Activated CD4-positive, alpha-beta T cell treated with anti-CD3 and anti-CD28 coated beads for 36 hours (primary cell): ENCODE results near the gene CCT5. TPM values are rescaled to one million over a fixed set of nuclear protein-coding genes. Genes with fewer than 3 reads are reported as not detected.

Experiments used
- ATAC-seq: fragments of 200-7000 bp; cut with Tn5 transposase; one replicate; pipeline ENCODE4 v1.10.0; 2021; ENCODE audit warnings: mild to moderate bottlenecking, moderate library complexity
- CTCF ChIA-PET: fragments of 350-600 bp; sonication (Branson Sonifier 250); formaldehyde crosslinking; loops from one replicate; lab custom pipeline; 2021; ENCODE audit warnings: antibody characterized with exemption; lab: Charles Lee
- POLR2A ChIA-PET: fragments of 350-600 bp; sonication (Branson Sonifier 250); formaldehyde crosslinking; loops from one replicate; lab custom pipeline; 2021; ENCODE audit warnings: antibody characterized with exemption, inconsistent platforms; lab: Charles Lee
- DNase-seq: peaks from one replicate; pipeline ENCODE4 v3.0.0-alpha.2; 2020
- H3K27ac Mint-ChIP-seq: one replicate; pipeline ENCODE4 v1.8.0; 2021; ENCODE audit warnings: mixed read lengths
- H3K27me3 Mint-ChIP-seq: one replicate; pipeline ENCODE4 v1.8.0; 2021; ENCODE audit warnings: mixed read lengths
- H3K36me3 Mint-ChIP-seq: one replicate; pipeline ENCODE4 v1.8.0; 2021; ENCODE audit warnings: low read depth, mixed read lengths
- H3K4me1 Mint-ChIP-seq: one replicate; pipeline ENCODE4 v1.8.0; 2021; ENCODE audit warnings: mixed read lengths
- H3K4me3 Mint-ChIP-seq: one replicate; pipeline ENCODE4 v1.8.0; 2021; ENCODE audit warnings: mild to moderate bottlenecking, moderate library complexity, mixed read lengths
- H3K9me3 Mint-ChIP-seq: one replicate; pipeline ENCODE4 v1.8.0; 2021; ENCODE audit warnings: low read depth, mixed read lengths
- intact Hi-C, 2 experiments: fragments of 100-400 bp; cut with DNase I in 1 of 2; cut with micrococcal nuclease in 1 of 2; formaldehyde crosslinking; loops; one replicate each; pipeline versions ENCODE4 v1.14.2 to v1.15.1; 2022 to 2024; cut with DNase I, micrococcal nuclease
- total RNA-seq, 2 experiments: library from RNA; stranded (reverse); gene quantifications; one replicate each; pipeline ENCODE4 v1.2.3, GENCODE V29; 2021

CCT5 gene
- total RNA-seq, 2 experiments from 2014 or later = 347 to 461 TPM

DNA sequence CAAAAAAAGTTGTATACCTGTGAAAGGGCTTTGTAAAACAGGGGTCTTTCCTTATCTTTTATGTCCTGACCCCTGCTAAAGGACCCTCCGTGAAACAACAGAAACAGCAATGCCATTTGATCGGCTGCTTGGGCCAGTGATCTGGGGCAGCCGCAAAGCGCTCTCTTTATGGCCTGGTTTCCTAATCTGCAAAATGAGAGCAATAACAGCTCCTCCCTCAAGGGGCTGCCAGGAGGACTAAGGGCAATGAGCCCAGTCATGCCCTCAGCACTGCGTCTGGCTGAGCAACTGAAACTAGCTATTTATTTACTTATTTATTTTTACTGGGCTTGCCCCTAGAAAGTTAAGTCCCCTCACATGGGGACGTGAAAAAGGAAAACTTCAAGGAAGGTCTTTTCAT lies 39.3 kb downstream of the CCT5 start:
- no peak overlapping the region for H3K27ac Mint-ChIP-seq
- DNase-seq (no peak), ATAC-seq (no peak)
- no peaks in the 10 kb centered on the region for H3K9me3 Mint-ChIP-seq
- H3K4me1 Mint-ChIP-seq = peaks cover 7% of the 10 kb centered on the region
- peaks cover 7% of the 10 kb centered on the region for H3K27me3 Mint-ChIP-seq
- H3K4me3 Mint-ChIP-seq = no peak overlapping the region
- H3K36me3 Mint-ChIP-seq = no peaks in the 10 kb centered on the region
- ChIA-PET POLR2A (no interaction called here), CTCF (interaction anchor here (1.3 kb wide), 1 partner anchor 41 kb away, joined by 4 read pairs; no protein-coding TSS in a partner anchor)
- intact Hi-C loops = no loop called here

DNA sequence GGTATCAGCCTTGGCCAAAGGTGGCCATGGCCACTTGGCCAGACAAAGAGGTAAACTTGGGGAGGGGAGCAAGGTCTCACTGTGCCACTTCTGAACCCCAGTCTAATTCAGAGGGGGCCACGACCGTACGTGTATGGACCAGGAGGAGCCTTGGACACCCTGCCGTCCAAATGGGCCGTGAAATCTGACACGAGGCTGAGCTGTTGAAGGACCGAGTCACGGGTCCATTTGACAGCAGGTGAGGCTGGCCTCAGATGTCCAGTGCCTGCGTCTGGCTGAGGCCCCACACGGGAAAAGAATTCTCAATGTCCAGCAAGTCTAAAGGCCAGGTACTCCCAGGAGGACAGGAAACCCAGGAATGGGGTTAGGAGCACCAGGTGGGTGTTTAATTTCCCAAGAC lies 39.9 kb downstream of the CCT5 start:
- intact Hi-C loops = no loop called here

DNA sequence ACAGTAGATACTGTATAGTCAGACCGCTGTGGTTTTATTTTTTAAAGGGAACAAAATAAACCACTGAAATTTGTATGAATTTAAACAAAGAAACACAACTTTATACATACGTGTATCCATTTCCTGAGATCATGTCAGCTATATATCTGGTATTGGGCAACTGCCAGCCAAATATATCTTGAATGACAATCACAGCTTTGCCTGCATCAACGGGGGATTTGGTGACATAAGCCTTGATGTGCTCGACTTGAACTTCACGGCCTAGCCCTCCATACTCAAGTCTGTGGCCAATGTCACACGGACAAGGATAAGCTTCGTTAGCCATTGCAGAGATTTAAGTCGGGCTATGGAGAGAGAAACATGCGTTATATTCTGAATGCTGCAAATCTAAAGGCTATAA lies 40.4 kb downstream of the CCT5 start:
- Mint-ChIP-seq H3K9me3 (no peaks in the 10 kb centered on the region), H3K27ac (no peak overlapping the region), H3K36me3 (no peaks in the 10 kb centered on the region), H3K4me1 (peaks cover 5% of the 10 kb centered on the region), H3K27me3 (peaks cover 9% of the 10 kb centered on the region), H3K4me3 (no peak overlapping the region)
- DNase-seq (no peak), ATAC-seq (no peak)
- intact Hi-C loops = no loop called here
- POLR2A ChIA-PET = no interaction called here
- CTCF ChIA-PET = interaction anchor here (1.3 kb wide), 1 partner anchor 39 kb away, joined by 4 read pairs; no protein-coding TSS in a partner anchor

More for the DNA sequence above, 39.9 kb downstream of the CCT5 start:
- CTCF ChIA-PET = interaction anchor here (1.3 kb wide), 1 partner anchor 40 kb away, joined by 4 read pairs; no protein-coding TSS in a partner anchor
- POLR2A ChIA-PET = no interaction called here
- Mint-ChIP-seq H3K27me3 (peaks cover 9% of the 10 kb centered on the region), H3K4me1 (peaks cover 5% of the 10 kb centered on the region), H3K27ac (no peak overlapping the region), H3K36me3 (no peaks in the 10 kb centered on the region), H3K4me3 (no peak overlapping the region), H3K9me3 (no peaks in the 10 kb centered on the region)
- ATAC-seq (no peak), DNase-seq (no peak)

DNA sequence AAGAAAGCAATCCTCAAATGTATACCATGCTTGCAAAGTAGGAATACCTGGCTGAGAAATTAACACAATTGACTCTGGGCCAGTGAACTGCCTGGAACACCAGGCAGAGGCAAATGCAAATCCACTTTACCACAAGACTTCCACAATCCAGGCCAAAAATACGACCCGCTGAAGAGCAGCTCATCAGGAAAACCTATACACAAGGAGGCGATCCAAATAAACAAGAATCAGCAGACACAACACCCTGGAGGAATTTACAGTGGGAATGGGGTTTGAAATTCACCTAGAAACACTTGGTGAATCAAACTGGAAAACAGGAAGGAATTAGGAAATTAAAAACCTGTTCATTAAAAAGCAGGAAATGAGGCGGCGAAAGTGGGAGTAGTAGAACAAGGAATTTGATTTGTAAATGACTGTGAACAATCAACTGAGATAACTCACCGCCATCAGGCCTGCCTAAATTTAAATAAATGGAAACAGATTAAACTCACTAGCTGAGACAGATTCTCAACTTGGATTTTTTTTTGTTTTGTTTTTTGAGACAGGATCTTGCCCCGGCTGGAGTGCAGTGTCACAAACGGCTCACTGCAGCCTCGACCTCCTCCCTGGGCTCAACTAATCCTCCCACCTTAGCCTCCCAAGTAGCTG lies 41.7 kb downstream of the CCT5 start:
- Mint-ChIP-seq H3K4me3 (no peak overlapping the region), H3K4me1 (peaks cover 5% of the 10 kb centered on the region), H3K9me3 (no peaks in the 10 kb centered on the region), H3K36me3 (no peaks in the 10 kb centered on the region), H3K27me3 (peaks cover 9% of the 10 kb centered on the region), H3K27ac (no peak overlapping the region)
- DNase-seq (no peak), ATAC-seq (no peak)
- ChIA-PET CTCF (interaction anchor here (0.6 to 0.8 kb wide), 2 partner anchors 13 to 73 kb away, joined by 3 to 4 read pairs; no protein-coding TSS in a partner anchor), POLR2A (no interaction called here)
- intact Hi-C loops = no loop called here

DNA sequence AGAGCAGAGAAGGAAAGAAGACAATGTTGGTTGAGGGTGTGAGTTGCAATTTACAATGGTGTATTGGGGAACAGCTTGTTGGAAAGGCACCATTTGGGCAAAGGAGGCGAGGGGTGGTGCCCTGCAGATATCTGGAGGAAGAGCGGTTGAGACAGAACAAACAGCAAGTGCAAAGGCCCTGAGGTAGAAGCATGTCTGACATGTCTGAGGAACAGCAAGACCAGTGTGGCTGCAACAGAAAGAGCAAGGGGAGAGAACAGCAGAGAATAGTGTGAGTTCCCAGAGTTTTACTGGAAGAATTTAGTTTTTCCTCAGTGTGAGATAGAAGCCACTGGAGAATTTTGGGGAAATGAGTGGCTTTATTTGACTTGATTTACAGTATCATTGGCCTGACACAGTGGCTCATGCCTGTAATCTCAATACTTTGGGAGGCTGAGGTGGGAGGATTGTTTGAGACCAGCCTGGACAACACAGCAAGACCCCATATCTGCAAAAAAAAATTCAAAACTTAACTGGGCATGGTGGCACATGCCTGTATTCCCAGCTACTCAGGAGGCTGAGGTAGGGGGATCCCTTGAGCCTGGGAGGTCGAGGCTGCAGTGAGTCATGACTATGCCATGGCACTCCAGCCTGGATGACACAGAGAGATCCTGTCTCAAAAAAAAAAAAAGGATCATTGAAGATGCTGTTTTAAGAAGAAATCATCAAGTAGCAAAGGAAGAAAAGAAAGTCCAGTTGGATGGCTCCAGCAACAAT lies 44.0 kb downstream of the CCT5 start:
- Mint-ChIP-seq H3K27ac (no peak overlapping the region), H3K36me3 (no peaks in the 10 kb centered on the region), H3K9me3 (no peaks in the 10 kb centered on the region), H3K27me3 (peaks cover 9% of the 10 kb centered on the region), H3K4me3 (no peak overlapping the region), H3K4me1 (no peaks in the 10 kb centered on the region)
- intact Hi-C loops = no loop called here
- ChIA-PET CTCF (interaction anchor here (0.6 to 1.7 kb wide), 2 partner anchors 10 to 130 kb away, joined by 3 to 8 read pairs; no protein-coding TSS in a partner anchor), POLR2A (no interaction called here)
- no peak for ATAC-seq
- DNase-seq = no peak

DNA sequence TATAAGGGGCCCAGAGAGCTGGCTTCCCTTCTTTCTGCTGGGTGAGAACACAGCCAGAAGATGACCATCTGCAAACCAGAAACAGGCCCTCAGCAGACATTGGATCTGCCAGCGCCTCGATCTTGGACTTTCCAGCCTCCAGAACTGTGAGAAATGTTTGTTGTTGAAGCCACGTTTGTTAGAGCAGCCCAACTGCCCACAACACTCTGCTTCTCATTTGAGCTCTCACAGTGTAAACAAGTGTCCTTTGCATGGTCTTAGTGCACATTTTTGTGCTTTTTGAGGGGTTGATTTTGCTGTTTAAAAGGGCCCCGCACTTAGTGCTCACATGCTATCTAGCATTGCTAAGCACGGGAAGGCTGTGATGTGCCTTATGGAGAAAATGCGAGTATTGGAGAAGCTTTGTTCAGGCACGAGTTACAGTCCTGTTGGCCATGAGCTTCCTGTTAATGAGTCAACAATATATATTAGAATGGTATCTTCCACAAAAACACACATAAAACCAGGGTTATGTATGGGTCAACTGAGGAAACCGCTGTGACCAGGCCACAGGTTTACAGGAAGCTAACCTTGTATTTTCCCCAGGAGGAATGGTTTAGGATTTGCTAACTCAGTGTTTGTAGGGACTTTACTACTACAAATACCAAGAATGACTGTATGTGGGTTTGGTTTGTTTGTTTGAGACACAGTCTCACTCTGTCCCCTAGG lies 45.7 kb downstream of the CCT5 start:
- Mint-ChIP-seq H3K4me3 (no peak overlapping the region), H3K36me3 (no peaks in the 10 kb centered on the region), H3K4me1 (no peaks in the 10 kb centered on the region), H3K27me3 (peaks cover 9% of the 10 kb centered on the region), H3K27ac (no peak overlapping the region), H3K9me3 (no peaks in the 10 kb centered on the region)
- no peak for ATAC-seq
- intact Hi-C loops = no loop called here
- no peak for DNase-seq
- ChIA-PET POLR2A (no interaction called here), CTCF (interaction anchor here (1.7 kb wide), 1 partner anchor 12 kb away, joined by 8 read pairs; no protein-coding TSS in a partner anchor)

DNA sequence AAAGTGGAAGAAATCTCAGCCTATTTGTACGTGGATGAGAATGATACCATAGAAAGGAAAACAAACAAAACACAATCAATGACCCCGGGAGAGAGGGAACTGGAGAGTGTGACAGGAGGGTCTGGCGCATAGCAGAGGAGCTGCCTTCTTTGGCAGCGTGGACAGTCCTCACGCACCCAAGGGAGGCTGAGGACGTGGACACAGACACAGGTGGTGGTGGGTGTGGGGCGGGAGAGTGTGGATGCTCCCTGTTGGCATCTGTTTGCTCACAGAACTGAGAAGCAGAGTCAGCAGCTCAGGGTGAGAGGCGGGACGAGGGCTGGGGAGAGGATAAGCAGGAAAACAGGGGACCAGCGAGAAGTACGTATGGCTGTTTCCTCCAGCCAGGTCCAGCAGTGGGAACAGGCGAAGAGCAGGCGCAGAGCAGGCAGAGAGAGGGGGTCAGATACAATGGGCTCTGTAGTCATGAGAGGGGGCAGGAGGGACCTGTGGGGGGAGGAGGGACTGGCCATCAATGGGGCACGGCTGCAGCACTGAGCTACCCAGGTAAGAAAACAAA lies 47.6 kb downstream of the CCT5 start:
- CTCF ChIA-PET = interaction anchor here (0.5 to 1.1 kb wide), 2 partner anchors 15 to 35 kb away, joined by 3 read pairs; no protein-coding TSS in a partner anchor
- POLR2A ChIA-PET = no interaction called here
- DNase-seq = no peak
- Mint-ChIP-seq H3K4me3 (no peak overlapping the region), H3K9me3 (no peaks in the 10 kb centered on the region), H3K4me1 (no peaks in the 10 kb centered on the region), H3K36me3 (no peaks in the 10 kb centered on the region), H3K27me3 (peaks cover 9% of the 10 kb centered on the region), H3K27ac (no peak overlapping the region)
- no peak for ATAC-seq
- intact Hi-C loops = no loop called here

DNA sequence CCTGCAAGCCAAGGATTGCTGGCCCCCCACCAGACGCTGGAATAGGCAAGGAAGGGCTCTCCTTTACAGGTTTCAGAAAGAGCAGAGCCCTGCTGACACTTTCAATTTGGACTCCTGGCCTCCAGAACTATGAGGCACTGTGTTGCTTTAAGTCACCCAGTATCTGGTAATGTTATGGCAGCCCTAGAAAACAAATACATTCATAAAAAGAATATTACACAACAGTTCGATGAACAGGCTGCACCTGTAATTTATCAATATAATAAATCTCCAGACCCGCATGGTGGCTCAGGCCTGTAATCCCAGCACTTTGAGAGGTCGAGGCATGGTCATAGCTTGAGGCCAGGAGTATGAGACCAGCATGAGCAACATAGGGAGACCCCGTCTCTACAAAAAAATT lies 50.2 kb downstream of the CCT5 start:
- ATAC-seq = no peak
- intact Hi-C loops = no loop called here
- H3K27me3 Mint-ChIP-seq = peaks cover 4% of the 10 kb centered on the region
- no peaks in the 10 kb centered on the region for H3K4me1 Mint-ChIP-seq
- no peak overlapping the region for H3K27ac Mint-ChIP-seq
- no peak for DNase-seq
- CTCF ChIA-PET = no interaction called here
- POLR2A ChIA-PET = no interaction called here
- no peaks in the 10 kb centered on the region for H3K36me3 Mint-ChIP-seq
- no peak overlapping the region for H3K4me3 Mint-ChIP-seq
- no peaks in the 10 kb centered on the region for H3K9me3 Mint-ChIP-seq

DNA sequence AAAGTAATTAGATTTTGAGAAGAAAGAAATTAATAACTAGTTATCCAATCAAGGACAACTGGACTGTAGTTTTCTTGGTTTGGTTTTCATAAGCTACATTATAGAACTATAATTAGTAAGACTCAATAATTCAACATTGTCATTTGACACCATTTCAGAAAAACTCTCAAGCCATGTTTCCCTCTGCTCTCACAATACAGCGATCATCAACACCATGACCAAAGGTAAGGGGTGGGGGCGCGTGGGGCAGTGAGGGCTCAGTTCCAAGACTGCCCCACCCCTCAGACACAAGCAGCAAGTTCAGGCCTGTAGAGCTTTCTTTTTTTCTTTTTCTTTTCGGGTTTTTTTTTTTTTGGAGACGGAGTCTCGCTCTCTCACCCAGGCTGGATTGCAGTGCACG lies 51.2 kb downstream of the CCT5 start:
- Mint-ChIP-seq H3K4me3 (no peak overlapping the region), H3K36me3 (no peaks in the 10 kb centered on the region), H3K4me1 (no peaks in the 10 kb centered on the region), H3K9me3 (no peaks in the 10 kb centered on the region), H3K27ac (no peak overlapping the region), H3K27me3 (peaks cover 8% of the 10 kb centered on the region)
- intact Hi-C loops = no loop called here
- ATAC-seq = no peak
- ChIA-PET POLR2A (no interaction called here), CTCF (no interaction called here)
- no peak for DNase-seq

DNA sequence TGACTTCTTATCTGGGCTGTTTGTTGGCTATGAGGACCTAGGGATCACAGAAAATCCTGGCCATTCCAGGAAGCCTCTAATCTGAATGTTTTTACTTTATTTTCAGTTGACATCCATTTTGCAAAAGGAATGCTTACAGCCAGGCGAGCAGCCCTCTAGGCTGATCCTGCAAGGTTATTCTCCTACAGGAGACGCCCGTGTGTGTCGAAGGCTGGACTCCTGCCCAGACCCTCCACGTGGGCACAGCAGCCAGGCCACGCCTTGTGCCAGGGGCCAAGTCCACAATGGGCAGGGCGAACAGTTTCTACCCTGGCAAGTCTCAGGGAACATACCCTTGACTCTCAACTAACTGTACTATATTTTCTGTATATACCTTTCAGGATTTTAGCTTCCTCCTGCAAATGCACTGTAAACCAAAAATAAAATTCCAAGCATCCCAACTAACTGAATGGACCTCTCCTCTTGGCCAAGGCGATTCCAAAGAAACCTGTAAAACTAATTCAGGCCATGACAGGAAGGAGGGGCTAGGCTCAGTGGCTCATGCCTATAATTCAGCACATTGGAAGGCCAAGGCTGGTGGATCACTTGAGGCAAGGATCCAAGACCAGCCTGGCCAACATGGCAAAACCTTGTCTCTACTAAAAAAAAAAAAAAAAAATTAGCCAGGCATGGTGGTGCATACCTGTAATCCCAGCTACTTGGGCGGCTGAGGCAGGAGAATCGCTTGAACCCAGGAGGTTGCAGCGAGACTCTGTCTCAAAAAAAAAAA lies 51.9 kb downstream of the CCT5 start:
- H3K27ac Mint-ChIP-seq = no peak overlapping the region
- CTCF ChIA-PET = no interaction called here
- no peaks in the 10 kb centered on the region for H3K9me3 Mint-ChIP-seq
- peaks cover 14% of the 10 kb centered on the region for H3K27me3 Mint-ChIP-seq
- H3K4me3 Mint-ChIP-seq = no peak overlapping the region
- intact Hi-C loops = no loop called here
- POLR2A ChIA-PET = no interaction called here
- DNase-seq = no peak
- H3K36me3 Mint-ChIP-seq = no peaks in the 10 kb centered on the region
- ATAC-seq = no peak
- peaks cover 2% of the 10 kb centered on the region for H3K4me1 Mint-ChIP-seq

DNA sequence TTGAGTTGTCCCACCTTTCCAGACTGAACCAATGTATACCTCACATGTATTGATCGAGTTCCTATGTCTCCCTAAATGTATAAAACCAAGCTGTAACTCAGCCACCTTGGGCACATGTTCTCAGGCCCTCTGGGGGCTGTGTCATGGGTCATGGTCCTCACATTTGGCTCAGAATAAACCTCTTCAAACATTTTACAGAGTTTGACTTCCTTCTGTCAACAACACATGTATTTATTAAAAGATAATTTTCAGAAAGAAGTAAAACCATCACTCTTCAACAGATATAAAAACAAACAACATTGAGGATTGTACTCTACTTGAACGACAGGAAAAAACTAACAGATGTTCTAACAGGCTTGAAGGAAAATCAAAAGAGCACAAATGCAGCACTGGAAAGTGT lies 53.1 kb downstream of the CCT5 start:
- peaks cover 9% of the 10 kb centered on the region for H3K4me1 Mint-ChIP-seq
- no peaks in the 10 kb centered on the region for H3K9me3 Mint-ChIP-seq
- H3K4me3 Mint-ChIP-seq = no peak overlapping the region
- no peaks in the 10 kb centered on the region for H3K36me3 Mint-ChIP-seq
- ChIA-PET POLR2A (no interaction called here), CTCF (interaction anchor here (1.1 kb wide), 1 partner anchor 19 kb away, joined by 5 read pairs; no protein-coding TSS in a partner anchor)
- H3K27ac Mint-ChIP-seq = no peak overlapping the region
- intact Hi-C loops = no loop called here
- peaks cover 17% of the 10 kb centered on the region for H3K27me3 Mint-ChIP-seq
- no peak for DNase-seq
- no peak for ATAC-seq
